Left renal cortex interstitium (tissue), 4 donors: Measurements from ENCODE around the gene LPCAT4. TPM values are rescaled to one million over a fixed set of nuclear protein-coding genes. Genes with fewer than 3 reads are reported as not detected.

Experiments used
- DNase-seq, 4 donors: peaks; one replicate each; pipeline ENCODE4 v3.0.0-alpha.2; 2013; ENCODE audit warnings: low read depth in 4 of 4, low spot score in 2 of 4, missing footprints in 1 of 4
- polyA plus RNA-seq, 4 donors: library from polyadenylated mRNA; unstranded; fragments of 120-200 nt; gene quantifications; one replicate each; pipeline ENCODE4 v1.2.1, GENCODE V29; 2013; ENCODE audit not compliant: insufficient read length in 4 of 4

Gene LPCAT4
- polyA plus RNA-seq, 4 donors, result 31.0 to 56.7 (median 43.3) TPM

DNA sequence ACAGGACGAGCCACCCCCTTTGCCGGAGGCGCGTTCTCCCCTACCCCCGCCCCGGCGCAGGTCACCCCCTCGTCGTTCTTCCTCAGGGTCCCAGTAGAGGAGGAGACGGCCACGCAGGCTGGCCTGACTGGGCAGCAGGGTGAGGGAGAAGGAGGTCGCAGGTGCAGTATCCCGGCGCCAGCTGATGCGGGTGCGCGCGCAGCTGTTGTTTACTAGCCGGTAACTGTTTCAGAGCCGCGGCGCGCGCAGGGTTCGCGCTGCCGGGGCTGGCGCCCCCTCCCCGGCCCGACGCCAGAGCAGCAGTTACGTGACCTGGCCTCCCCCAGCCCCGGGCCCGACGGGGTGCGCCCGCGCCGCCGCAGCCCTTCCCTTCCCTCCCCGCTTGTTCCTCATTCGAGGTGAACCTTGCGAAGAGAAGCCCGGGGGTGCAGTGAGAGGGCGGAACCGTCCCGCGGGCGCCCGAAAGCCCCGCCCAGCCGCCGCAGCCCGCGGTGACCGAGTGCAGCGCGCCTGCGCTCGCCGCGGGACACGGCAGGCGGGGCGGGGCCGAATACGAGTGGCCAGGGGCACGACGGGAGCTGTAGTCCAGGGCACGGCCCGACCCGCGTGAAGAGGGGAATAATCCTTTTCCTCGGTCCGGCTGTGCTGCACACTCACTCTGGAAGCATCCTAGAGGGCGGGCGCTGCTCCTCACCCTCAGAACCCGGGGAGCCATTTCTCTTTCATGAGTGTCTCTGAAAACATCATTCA lies 29.3 kb downstream of the LPCAT4 start, which contains the start of gene SLC12A6:
SLC12A6 (minus strand) TSS at position 225 of the 750 bp plus-strand sequence. CDS start 1,101 bp downstream, outside the sequence.
- peak; percentile 55 to 74 (median 66) for DNase-seq

DNA sequence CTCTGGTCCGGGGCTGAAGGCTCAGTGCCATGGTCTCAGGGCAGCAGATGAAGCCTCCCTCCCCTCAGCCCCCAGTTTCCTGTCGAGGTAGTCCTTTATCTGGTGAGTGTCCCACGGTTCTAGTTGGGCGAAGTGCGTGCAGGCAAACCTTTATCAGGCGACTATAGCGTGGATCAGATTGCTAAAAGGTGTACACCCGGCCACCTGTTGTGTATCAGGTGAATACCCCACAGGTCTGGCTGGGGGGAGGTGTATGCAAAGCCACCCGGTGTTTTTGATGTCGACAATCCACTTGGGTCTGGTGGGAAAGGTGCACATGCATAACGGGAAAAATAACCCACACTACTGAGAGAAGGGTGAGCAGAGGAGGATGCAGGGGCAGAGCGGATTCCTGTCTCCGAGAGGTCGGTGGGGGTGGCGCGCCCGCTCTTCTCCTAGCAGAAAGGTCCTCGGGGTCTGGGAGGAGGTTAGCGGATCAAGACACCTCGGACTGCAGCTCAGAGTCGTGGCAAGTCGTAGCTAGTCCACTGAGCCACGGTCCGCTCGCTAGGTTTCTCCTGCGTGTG lies 29.9 kb downstream of the LPCAT4 start:
- DNase-seq, result no peak

DNA sequence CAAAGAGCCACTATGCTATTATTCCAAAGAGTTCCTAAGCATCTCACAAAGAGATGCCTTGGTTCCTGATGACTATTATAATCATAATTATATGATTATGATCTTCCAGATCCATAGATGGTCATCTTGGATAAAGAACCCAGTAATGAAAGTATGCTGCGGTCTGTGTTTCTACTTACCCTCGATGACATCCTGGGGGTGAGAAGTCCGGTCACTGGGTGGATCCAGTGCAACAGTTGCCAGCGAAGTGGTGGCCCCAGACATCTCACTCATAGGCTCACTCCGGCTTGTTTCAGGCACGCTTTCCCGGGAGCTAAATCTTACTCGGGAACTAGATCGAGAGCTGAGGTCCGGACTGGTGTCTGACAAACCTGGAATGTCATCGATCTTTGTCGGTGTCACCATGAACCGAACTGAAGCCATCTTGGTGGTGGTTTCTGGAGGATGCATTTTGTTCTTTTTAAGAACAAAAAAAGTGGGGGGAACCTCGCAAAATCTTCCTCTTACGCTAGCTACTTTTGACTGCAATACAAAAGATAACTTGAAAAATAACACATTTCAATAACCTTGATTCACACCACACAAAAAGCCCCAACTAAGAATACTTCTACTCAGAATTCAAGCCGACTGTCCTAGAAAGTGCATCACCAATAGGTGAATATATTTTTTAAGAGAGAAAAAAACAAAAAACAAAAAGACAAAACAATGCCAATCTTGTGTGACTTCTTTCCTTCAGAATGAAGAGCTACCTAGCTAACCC lies 30.6 kb downstream of the LPCAT4 start:
- DNase-seq, result no peak

DNA sequence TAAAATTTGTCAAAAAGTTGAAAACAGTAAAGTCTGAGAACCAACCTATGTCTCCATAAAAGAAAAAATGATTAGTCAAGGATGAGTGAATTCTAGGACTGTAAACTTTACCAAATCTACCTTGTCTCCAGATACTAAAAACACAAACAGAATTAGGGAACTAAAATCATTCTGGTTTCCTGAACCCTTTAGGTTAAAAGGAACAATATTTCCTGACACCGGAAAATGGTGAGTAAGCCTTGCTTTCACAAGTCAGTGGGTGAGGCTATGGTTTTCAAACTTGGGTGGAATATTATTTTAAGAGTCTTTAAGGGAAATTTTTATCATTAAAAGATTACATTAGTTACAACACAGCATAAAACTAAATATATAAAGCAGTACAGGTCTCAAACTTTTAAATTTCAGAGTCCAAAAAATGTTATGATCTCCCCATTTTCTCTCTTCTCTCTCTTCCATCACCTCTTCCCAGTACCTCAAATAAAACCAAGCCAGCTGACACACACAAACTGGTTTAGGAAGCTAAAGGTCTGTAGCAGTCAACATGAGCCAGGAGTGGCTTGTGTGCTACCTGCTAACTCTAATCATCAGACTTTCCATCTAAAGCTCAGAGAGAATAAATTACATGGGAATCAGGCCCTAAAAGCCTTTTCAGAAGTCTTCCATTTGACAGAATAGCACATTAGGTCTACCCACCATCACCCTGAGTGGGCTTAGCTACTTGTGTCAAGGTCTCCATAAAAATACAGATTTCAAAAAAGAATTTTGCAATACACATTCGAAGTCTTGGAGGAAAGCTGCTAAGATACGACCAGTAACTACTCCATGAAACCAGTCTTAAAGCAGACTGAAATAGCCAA lies 31.6 kb downstream of the LPCAT4 start:
- DNase-seq, result no peak

DNA sequence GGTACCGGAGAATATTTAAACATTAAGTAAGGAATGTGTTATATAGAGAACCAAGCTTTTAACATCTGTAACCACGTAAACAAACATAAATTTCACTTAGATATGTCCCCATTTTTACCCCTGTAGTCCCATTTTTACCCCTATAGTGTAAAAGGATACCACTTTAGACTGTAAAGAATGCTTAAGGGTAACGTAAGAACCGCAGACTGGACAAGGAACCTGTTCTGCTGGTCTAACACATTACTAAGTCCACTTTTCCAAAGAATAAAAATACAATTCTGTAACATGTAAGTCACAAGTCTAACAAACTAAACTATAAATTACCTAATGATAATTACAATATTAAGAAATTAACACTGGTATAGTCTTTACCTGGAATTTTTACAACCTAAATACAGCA lies 32.3 kb downstream of the LPCAT4 start:
- no peak for DNase-seq

DNA sequence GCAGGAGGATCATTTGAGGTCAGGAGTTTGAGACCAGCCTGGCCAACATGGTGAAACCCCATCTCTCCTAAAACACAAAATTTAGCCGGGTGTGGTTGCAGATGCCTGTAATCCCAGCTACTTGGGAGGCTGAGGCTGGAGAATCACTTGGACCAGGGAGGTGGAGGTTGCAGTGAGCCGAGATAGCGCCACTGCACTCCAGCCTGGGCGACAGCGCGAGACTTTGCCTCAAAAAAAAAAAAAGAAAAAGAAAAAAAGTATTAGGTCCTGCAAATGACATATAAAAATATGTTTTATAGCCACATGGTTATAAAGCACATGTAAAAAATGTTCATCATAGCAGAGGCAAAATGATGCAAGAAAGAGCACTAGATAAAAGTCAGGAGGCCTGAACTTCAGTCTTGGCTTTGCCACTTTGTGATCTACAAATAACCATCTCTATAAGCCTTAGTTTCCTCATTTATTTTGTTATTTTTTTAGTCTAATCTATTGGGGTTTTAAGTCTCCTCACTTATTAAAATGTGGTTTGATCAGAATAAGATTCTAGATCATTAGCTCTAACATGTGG lies 34.4 kb downstream of the LPCAT4 start:
- no peak for DNase-seq

DNA sequence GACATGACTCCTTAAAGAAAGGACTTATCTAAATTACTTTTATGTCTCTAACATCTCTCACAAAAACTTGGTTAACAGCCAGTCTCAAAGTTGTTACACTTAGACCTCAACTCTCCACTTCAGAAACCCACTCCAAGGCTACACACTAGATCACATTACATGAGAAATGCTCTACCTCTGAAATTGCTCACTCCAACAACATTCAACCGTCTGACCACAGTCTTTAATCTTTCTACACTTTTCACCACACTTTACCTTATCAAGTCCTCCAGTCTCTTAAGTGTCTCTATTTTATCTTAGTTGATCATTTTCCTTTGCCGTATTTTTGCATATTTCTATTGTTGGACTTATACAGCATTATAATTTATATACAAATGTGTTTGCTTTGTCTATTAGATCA lies 35.2 kb downstream of the LPCAT4 start:
- no peak for DNase-seq

DNA sequence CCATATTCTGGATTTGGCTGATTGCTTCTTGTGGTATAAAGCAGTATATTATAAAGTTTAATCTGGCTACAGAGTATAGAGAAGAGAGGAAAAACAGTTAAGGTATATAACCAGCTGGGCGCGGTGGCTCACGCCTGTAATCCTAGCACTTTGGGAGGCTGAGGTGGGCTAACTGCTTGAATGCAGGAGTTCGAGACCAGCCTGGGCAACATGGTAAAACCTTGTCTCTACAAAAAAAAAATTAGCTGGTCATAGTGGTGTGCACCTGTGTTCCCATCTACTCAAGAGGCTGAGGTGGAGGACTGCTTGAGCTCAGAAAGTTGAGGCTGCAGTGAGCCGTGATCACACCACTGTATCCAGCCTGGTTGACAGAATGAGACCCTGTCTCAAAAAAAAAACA lies 36.7 kb downstream of the LPCAT4 start:
- DNase-seq, result no peak

DNA sequence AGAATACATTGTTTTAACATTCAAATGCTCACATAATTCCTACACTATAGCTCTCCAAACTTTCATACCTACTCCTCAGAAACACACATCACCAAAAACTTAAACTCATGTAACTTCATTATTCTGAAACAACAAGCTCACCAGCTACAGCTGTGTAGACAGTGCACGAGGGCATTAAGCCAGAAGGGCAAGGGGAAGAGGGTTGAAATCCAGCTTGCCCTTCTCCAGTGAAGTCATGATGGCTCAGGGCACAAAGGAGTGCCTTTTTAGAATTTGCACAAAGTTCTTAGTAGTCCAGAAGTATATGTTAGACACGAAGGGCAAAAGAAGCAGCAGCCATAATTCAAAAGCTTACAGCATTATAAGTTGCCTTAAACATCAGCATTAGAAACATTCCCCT lies 38.0 kb downstream of the LPCAT4 start:
- no peak for DNase-seq

DNA sequence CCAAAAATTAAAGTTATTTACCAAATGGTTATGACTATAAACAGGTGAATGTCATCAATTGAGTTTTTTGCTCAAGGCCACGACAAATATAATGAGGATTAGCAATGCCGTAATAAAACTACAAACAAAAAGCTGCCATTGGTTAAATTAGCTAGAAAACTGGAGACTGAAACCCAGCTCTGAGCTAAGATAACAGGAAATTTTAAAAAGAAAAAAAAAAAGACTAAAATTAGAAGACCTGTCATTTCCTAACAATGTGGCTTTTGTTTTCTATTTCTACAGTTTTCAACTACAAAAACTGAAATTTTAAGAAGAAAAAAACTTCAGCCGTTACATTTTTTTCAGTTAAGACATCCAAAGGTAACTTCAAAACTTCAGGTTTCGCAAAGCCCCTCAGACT lies 39.1 kb downstream of the LPCAT4 start:
- no peak for DNase-seq

DNA sequence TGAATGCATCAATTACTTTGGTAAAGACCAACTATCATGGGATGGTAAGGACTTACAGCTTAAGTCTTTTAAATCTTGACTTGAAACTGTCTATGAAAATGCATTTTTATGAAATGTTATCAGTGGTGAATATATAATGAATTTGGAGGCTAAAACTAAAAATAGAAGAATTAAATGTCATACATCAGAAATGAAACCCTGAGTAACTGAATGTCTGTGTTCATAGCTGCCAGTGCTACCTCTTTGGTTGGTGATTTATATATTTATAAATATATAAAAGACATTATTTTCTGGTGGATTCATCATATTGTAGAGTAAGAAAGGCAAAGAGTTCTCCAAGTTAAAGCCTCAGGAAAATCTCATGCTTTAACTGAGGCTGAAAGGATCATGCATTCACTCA lies 41.6 kb downstream of the LPCAT4 start:
- DNase-seq, result no peak

DNA sequence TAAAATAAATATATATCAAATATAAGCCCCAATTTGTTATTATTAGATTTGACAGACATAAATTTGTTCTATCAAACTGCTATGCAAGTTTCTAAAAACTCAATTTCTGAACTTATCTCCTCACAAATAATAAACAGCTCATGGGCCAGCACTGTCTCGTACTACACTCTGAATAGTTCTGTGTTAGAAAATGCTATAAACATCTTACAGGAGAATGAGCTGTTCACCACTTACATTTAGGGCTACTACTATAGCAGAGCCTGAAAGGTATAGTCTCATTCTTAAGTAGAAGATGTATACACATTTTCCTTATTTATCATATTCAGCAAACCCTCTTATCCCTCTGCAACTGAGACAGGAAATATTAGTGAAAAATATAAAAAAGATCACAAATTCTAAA lies 42.1 kb downstream of the LPCAT4 start:
- DNase-seq, result no peak

DNA sequence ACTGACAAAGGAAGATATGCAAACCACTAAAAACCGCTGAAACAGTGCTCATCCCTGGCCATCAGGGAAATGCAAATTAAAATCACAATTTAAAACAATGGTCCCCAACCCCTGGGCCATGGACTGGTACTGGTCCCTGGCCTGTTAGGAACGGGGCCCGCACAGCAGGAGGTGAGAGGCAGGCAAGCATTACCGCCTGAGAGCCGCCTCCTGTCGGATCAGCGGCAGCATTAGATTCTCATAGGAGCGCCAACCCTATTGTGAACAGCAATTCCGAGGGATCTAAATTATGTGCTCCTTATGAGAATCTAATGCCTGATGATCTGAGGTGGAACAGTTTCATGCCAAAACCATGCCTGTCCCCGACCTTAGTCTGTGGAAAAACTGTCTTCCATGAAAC lies 43.8 kb downstream of the LPCAT4 start:
- DNase-seq, result no peak

DNA sequence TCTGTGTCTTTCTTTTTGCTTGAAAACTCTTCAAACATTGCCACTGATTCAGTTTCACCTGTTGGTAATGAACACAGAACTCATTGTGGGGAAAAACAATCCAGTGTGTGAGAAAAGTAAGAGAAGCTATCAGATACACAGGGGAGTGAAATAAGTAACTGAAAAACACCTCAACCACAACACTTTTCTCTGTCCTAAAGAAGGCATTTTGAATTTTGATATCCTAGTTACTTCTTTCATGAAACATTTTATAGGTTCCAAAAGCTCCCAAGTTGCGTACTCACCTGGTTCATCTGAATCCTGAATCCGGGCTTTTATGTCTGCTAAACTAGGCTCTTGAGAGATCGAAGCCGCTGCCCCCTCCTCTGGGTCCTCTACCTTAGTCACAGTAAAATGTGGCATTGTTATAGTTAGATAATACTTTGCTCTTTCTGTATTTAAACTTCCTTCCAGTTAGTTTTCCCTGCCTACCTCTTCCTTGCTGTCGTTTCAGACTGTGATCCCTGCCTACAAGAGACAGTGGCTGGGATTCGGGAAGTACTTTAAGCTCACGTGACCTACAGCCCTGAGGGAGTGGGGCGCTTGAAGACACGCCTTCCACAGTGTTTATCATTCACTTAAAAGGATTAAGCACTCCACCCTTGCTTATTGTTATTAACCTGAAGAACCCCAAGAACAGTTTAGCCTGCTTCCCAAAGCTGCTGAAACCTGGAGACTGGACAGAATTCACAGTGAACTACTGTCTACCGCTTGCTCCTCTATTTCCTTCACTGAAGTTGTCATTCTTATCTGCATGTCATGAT lies 48.5 kb downstream of the LPCAT4 start:
- peak in 1 of 4 donors; percentile 50 for DNase-seq

DNA sequence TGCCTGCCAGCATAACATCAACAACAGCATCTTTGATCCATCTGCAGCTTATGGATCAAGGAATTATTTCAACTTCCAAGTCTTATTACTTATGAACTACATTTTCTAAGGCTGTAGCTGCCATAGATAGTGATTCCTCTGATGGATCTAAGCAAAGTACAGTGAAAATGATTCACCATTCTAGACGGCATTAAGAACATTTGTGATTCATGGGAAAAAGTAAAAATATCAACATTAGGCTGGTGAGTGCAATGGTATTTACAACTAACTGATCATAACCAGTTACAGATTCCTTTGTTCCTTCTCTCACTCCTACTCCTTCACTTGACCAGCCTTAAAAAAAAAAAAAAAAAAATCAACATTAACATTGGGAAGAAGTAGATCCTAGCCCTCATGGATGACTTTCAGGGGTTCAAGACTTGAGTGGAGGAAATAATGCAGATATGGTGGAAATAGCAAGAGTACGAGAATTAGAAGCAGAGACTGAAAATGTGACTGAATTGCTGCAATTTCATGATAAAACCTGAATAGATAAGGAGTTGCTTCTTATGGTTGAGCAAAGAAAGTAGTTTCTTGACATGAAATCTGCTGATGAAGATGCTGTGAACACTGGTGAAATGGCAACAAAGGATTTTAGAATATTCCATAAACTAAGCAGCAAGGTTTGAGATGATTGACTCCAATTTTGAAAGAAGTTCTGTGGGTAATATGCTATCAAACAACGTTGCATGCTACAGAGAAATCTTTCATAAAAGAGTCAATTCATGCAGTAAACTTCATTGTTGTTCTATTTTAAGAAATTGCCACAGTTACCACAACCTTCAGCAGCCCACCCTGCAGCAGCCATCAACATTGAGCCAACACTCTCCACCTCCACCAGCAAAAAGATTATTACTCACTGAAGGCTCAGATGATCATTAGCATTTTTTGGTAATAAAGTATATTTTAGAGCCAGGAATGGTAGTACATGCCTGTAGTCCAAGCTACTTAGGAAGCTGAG lies 52.2 kb downstream of the LPCAT4 start:
- DNase-seq, result no peak

DNA sequence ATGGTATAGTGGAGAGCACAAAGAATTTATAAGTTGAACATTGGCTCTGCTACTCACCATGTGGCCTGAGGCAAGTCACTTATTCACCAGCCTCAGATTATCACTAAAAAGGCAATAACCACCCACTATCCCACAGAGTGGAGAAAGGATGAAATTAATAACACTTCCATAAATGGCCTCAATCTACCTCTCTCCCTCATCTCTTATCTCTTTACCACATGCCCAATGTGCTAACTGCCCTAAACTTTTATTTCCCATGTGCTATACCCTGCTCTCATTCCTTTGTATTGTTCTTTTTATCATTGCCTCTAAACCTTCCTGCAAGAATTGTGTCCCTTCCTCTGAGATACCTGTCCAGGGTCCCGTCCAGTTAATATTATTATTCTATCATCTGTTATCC lies 55.4 kb downstream of the LPCAT4 start:
- DNase-seq, result no peak
